Breast epithelium (tissue), 4 donors: ENCODE measurements around the gene DGKQ. TPM values are rescaled to one million over a fixed set of nuclear protein-coding genes. Genes with fewer than 3 reads are reported as not detected.

ENCODE experiments used
- DNase-seq, 2 donors: peaks; one replicate each; pipeline ENCODE4 v3.0.0-alpha.2; 2019; ENCODE audit warnings: low spot score in 2 of 2
- H3K27ac ChIP-seq, 2 donors: fragments of 200-600 bp; sonication (generic) in 1 of 2; one replicate each; pipeline ENCODE4 v1.5.1; 2016 to 2019; ENCODE audit warnings: mild to moderate bottlenecking in 1 of 2
- H3K27me3 ChIP-seq, 2 donors: fragments of 200-600 bp; sonication (generic) in 1 of 2; one replicate each; pipeline versions ENCODE4 v1.5.1 to v1.6.0; 2017 to 2019; ENCODE audit warnings: control low read depth in 1 of 2, mild to moderate bottlenecking in 1 of 2
- H3K36me3 ChIP-seq: fragments of 200-600 bp; one replicate; pipeline ENCODE4 v1.5.1; 2019
- H3K4me1 ChIP-seq, 2 donors: fragments of 200-600 bp; sonication (generic); one replicate each; pipeline ENCODE4 v1.5.1; 2016 to 2019; ENCODE audit warnings: control low read depth in 1 of 2
- H3K4me3 ChIP-seq, 3 donors: fragments of 200-600 bp; sonication (generic); 1 replicate in 2 of 3; 2 replicates in 1 of 3; pipeline ENCODE4 v1.5.1; 2016 to 2019; ENCODE audit warnings: mild to moderate bottlenecking in 3 of 3, moderate library complexity in 2 of 3
- H3K9me3 ChIP-seq, 2 donors: fragments of 200-600 bp; sonication (generic) in 1 of 2; one replicate each; pipeline ENCODE4 v1.5.1; 2016 to 2019; ENCODE audit warnings: control low read depth in 1 of 2
- POLR2A ChIP-seq: fragments of 450-650 bp; IDR thresholded peaks from one replicate; pipeline ENCODE4 v1.6.1; 2016; ENCODE audit warnings: antibody characterized with exemption, mild to moderate bottlenecking, moderate library complexity
- POLR2AphosphoS5 ChIP-seq, 3 donors: sonication (generic); formaldehyde crosslinking; IDR thresholded peaks; one replicate each; pipeline ENCODE4 v1.6.1; 2017; ENCODE audit warnings: antibody characterized with exemption in 3 of 3
- intact Hi-C: fragments of 100-400 bp; cut with DNase I; formaldehyde crosslinking; loops from one replicate; pipeline ENCODE4 v1.15.1; 2023; ENCODE audit warnings: low total_unique reads
- total RNA-seq, 3 donors: library from RNA; depleted of rRNA; stranded (reverse); fragments of >200 nt; gene quantifications; one replicate each; pipeline ENCODE4 v1.1.0, GENCODE V29; 2016
- TF ChIP-seq, protein P1 (sequence below), 3 donors: fragments of 450-650 bp; IDR thresholded peaks; one replicate each; pipeline ENCODE4 v1.5.1; 2016 to 2017; ENCODE audit warnings: antibody characterized with exemption in 3 of 3, mild to moderate bottlenecking in 3 of 3, moderate library complexity in 3 of 3

Gene DGKQ
- total RNA-seq, 3 donors from 2014 or later = 5.3 to 9.4 (median 8.8) TPM

DNA sequence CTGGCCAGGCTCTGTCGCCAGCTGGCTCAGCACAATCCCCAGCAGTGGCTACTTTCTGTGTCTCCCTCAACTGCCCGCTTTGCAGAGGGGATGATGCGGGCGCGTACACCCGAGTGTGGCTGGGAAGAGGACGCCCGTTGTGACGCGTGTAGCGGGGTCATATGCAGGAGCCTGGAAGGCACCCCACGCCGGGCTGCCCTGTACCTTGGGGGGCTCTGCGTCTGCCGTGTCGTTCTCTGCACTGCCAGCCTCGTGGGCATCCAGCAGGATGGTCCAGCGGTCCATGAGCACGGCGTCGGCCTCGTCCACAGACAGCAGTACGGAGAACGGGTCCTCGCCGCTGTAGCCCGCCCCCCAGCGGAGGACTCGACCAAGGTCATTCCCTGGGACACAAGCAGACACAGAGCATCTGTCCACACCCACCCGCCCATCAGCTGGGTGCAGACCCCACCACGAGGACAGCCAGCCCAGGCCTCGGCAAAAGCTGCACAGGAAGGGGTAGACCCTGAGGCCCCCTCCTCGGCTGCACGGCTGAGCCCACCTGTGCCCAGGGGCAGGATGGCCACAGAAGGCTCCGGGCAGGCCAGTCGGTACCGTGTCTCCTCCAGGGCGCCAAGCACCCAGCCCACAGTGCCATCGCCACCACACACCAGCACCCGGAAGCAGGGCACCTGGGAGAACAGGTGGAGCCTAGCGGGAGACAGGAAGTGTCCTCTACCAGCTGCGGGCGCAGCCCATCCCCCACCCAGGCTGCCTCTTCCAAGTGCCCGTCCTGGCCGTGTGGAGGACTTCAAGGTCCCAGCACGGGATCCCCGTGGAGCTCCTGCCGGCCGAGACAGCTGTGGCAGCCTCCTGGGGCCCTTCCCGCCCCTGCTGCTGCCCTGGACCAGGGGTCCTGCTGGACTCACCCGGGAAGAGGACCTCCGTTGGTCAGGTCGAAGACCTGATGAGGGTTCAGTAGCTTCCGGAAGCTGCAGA lies 10.8 kb downstream of the DGKQ start:
- TF ChIP-seq, protein P1, sequence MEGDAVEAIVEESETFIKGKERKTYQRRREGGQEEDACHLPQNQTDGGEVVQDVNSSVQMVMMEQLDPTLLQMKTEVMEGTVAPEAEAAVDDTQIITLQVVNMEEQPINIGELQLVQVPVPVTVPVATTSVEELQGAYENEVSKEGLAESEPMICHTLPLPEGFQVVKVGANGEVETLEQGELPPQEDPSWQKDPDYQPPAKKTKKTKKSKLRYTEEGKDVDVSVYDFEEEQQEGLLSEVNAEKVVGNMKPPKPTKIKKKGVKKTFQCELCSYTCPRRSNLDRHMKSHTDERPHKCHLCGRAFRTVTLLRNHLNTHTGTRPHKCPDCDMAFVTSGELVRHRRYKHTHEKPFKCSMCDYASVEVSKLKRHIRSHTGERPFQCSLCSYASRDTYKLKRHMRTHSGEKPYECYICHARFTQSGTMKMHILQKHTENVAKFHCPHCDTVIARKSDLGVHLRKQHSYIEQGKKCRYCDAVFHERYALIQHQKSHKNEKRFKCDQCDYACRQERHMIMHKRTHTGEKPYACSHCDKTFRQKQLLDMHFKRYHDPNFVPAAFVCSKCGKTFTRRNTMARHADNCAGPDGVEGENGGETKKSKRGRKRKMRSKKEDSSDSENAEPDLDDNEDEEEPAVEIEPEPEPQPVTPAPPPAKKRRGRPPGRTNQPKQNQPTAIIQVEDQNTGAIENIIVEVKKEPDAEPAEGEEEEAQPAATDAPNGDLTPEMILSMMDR (IDR thresholded peaks at IDR 0.05) = no peak
- no peak for TF ChIP-seq POLR2AphosphoS5 (IDR thresholded peaks at IDR 0.05)
- TF ChIP-seq POLR2A = no peak
- intact Hi-C loops = no loop called here
- Histone ChIP-seq H3K4me3 (no peak overlapping the region), H3K4me1 (no peaks in the 10 kb centered on the region), H3K9me3 (no peaks in the 10 kb centered on the region), H3K27ac (no peak overlapping the region), H3K27me3 (no peaks in the 10 kb centered on the region), H3K36me3 (peaks cover 6% of the 10 kb centered on the region)
- no peak for DNase-seq

DNA sequence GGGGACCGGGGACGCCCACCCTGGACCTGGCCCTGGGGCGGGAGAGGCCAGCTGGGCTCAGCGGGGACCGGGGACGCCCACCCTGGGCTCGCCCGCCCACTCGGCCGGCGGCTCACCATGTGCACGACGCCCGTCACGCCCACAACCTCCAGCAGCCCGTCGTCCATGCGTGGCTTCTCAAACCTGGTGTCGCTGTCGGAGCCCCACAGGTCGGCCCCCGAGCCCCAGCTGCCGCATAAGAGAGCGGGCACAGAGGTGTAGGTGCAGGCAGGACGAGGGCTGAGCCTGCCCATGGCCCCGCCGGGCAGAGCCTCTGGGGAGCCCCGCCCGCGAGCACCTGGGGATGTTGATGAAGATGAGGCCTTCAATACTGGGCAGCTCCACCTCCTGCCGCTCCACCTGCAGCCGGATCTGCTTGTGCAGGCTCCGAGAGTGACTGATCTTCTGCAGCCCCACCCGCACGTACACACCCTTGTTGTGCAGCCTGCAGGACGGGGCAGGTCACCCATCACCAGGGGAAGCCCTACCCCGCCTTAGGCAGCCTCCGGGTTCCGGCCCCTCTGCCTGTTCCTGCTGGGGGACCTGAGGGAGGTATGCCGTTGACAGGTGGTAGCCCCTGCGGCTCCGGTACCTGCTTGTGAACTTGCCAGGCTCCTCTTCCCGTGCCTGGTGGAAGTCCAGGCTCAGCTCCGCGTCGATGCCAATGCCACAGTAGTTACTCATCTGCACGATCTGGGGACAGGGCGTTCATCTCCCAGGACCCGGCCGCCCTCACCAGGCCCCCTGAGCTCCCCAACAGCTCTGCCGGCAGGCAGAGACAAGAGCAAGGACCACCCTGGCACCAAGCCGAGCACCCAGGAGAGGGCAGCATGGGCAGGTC lies 11.8 kb downstream of the DGKQ start:
- Histone ChIP-seq H3K27me3 (no peaks in the 10 kb centered on the region), H3K4me1 (no peaks in the 10 kb centered on the region), H3K9me3 (no peaks in the 10 kb centered on the region), H3K36me3 (peaks cover 6% of the 10 kb centered on the region), H3K27ac (no peak overlapping the region), H3K4me3 (no peak overlapping the region)
- intact Hi-C loops = no loop called here
- DNase-seq = no peak
- TF ChIP-seq POLR2AphosphoS5 (IDR thresholded peaks at IDR 0.05) (no peak), POLR2A (no peak)
- TF ChIP-seq, protein P1 (IDR thresholded peaks at IDR 0.05) = no peak

- TF ChIP-seq POLR2AphosphoS5 (IDR thresholded peaks at IDR 0.05) = no peak
- no peak for TF ChIP-seq POLR2A
- TF ChIP-seq, protein P1 (IDR thresholded peaks at IDR 0.05) = no peak
- DNase-seq = no peak
- H3K4me1 ChIP-seq = no peaks in the 10 kb centered on the region
- no peak overlapping the region for H3K27ac ChIP-seq
- peaks cover 6% of the 10 kb centered on the region for H3K36me3 ChIP-seq
- no peaks in the 10 kb centered on the region for H3K9me3 ChIP-seq
- no peaks in the 10 kb centered on the region for H3K27me3 ChIP-seq
- H3K4me3 ChIP-seq = no peak overlapping the region
- intact Hi-C loops = no loop called here
These were observed 12.6 kb downstream of the DGKQ start for GRCh38 chr4:960636-961350.

DNA sequence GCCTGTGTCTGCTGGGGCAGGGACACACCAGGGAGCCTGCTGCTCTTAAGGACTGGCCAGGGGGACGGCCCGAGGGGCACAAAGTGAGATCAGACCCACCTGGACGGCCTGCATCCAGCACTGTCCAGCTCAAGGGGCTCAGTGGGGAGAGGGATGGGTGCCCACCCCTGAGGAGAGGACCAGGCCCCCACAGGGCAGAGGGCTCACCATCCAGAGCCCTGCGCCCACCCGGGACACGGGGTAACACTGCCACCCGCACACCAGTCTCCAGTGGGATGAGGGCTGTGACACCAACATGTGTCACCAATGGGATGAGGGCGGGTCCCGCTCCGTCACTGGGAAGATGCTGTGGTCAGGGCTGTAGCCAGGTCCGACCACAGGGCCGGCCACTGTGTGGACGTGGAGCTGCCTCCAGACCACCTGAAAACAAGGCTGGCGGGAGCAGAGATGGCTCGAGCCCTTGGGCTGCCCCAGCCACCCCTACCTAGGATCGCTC lies 13.2 kb downstream of the DGKQ start:
- H3K9me3 ChIP-seq = no peaks in the 10 kb centered on the region
- H3K27me3 ChIP-seq = no peaks in the 10 kb centered on the region
- no peak for DNase-seq
- H3K4me1 ChIP-seq = no peaks in the 10 kb centered on the region
- no peak overlapping the region for H3K4me3 ChIP-seq
- no peak overlapping the region for H3K27ac ChIP-seq
- intact Hi-C loops = no loop called here
- TF ChIP-seq POLR2A = no peak
- TF ChIP-seq, protein P1 (IDR thresholded peaks at IDR 0.05) = no peak
- TF ChIP-seq POLR2AphosphoS5 (IDR thresholded peaks at IDR 0.05) = no peak
- H3K36me3 ChIP-seq = peaks cover 6% of the 10 kb centered on the region
